Spleen (tissue), 7 donors: ENCODE data around the gene VEPH1.

Source experiments
- POLR2A ChIP-seq, 3 donors: fragments of 450-650 bp; IDR thresholded peaks; one replicate each; pipeline ENCODE4 v1.5.1; 2017; ENCODE audit warnings: antibody characterized with exemption in 3 of 3, mild to moderate bottlenecking in 1 of 3
- POLR2AphosphoS5 ChIP-seq, 3 donors: sonication (generic); formaldehyde crosslinking; IDR thresholded peaks; one replicate each; pipeline ENCODE4 v1.5.1; 2017; ENCODE audit warnings: antibody characterized with exemption in 3 of 3
- TF ChIP-seq, protein P1 (sequence below), 11 experiments: fragments of 200-600 bp in 7 of 11; fragments of 450-650 bp in 4 of 11; sonication (generic) in 4 of 11; IDR thresholded peaks in 8 of 11; conservative IDR thresholded peaks in 3 of 11; 1 replicate in 7 of 11; 2 replicates in 4 of 11; pipeline versions ENCODE4 v1.4.0 to v1.8.0; 2016 to 2021; ENCODE audit warnings: antibody characterized with exemption in 11 of 11, inconsistent platforms in 4 of 11, mild to moderate bottlenecking in 1 of 11
- donor health status: DM: no; HTN: no; CAD: no; lungs with moderate emphysema.
- donor health status: DM: no; HTN: no; CAD: no.
- donor health status: DM: no; HTN: no; CAD: no.

DNA sequence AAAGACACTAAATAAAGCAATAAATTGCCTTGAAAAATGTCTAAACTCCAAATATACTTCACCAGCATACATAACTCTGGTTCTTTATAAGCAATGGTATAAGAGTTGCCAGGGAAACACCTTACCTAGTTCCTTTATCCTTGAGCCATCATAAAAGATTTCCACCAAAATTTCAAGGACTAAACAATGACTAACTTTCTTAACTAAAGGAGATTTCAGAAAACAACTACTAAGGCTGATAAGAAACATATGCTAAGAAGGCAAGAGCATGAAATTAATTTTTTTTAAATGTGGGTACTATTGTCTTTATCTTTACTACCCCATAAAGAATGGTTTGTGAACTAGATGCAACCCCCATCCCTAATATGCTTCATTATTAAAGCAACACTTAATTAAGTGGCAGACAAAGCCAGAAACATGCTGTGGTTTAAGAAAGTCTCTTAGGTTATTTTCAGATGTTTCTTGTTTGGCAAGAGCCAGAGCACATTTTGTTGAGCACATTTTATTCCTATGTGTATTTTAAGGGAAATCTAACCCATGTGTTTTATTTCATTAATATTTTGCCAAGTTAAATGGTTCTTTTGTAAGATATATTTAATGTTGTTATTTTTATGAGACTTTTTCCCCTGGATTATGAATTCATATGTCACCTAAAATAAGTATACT is 17.4 kb upstream of the VEPH1 start:
- TF ChIP-seq, protein P1, sequence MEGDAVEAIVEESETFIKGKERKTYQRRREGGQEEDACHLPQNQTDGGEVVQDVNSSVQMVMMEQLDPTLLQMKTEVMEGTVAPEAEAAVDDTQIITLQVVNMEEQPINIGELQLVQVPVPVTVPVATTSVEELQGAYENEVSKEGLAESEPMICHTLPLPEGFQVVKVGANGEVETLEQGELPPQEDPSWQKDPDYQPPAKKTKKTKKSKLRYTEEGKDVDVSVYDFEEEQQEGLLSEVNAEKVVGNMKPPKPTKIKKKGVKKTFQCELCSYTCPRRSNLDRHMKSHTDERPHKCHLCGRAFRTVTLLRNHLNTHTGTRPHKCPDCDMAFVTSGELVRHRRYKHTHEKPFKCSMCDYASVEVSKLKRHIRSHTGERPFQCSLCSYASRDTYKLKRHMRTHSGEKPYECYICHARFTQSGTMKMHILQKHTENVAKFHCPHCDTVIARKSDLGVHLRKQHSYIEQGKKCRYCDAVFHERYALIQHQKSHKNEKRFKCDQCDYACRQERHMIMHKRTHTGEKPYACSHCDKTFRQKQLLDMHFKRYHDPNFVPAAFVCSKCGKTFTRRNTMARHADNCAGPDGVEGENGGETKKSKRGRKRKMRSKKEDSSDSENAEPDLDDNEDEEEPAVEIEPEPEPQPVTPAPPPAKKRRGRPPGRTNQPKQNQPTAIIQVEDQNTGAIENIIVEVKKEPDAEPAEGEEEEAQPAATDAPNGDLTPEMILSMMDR (IDR thresholded peaks at IDR 0.05 in 8 of 11, conservative IDR thresholded peaks at IDR 0.05 in 3 of 11) = no peak
- TF ChIP-seq POLR2A (IDR thresholded peaks at IDR 0.05) = no peak
- no peak for TF ChIP-seq POLR2AphosphoS5 (IDR thresholded peaks at IDR 0.05)
